Progenitor cell of endocrine pancreas (in vitro differentiated cells): ENCODE data around the gene OR56A5. TPM values are rescaled to one million over a fixed set of nuclear protein-coding genes. Genes with fewer than 3 reads are reported as not detected.

ENCODE experiments used
- DNase-seq: peaks from one replicate; pipeline ENCODE4 v3.0.0; 2021; ENCODE audit warnings: low spot score; ENCODE audit not compliant: unreplicated experiment
- H3K27ac Mint-ChIP-seq: 2 replicates; pipeline ENCODE4 v1.8.0; 2021; ENCODE audit warnings: mild to moderate bottlenecking, moderate library complexity, mixed read lengths
- H3K27me3 Mint-ChIP-seq: 2 replicates; pipeline ENCODE4 v1.8.0; 2021; ENCODE audit warnings: mixed read lengths
- H3K36me3 Mint-ChIP-seq: 2 replicates; pipeline ENCODE4 v1.8.0; 2022; ENCODE audit warnings: mixed read lengths; ENCODE audit not compliant: insufficient read depth
- H3K4me1 Mint-ChIP-seq: 2 replicates; pipeline ENCODE4 v1.8.0; 2021; ENCODE audit warnings: low read depth, mixed read lengths
- H3K4me3 Mint-ChIP-seq: 2 replicates; pipeline ENCODE4 v1.8.0; 2021; ENCODE audit warnings: low read depth, mild to moderate bottlenecking, moderate library complexity, mixed read lengths
- H3K9me3 Mint-ChIP-seq: 2 replicates; pipeline ENCODE4 v1.8.0; 2021; ENCODE audit warnings: low read depth, mixed read lengths
- total RNA-seq: library from RNA; stranded (reverse); gene quantifications from 2 replicates; pipeline ENCODE4 v1.2.1, GENCODE V29; 2021
- TF ChIP-seq, protein P1 (sequence below): fragments of 200-600 bp; sonication (generic); IDR thresholded peaks from one replicate; pipeline ENCODE4 v1.5.0; 2021; ENCODE audit warnings: antibody characterized with exemption, mild to moderate bottlenecking; ENCODE audit not compliant: unreplicated experiment

OR56A5 gene
- total RNA-seq, 1 donor from 2014 or later = not detected

DNA sequence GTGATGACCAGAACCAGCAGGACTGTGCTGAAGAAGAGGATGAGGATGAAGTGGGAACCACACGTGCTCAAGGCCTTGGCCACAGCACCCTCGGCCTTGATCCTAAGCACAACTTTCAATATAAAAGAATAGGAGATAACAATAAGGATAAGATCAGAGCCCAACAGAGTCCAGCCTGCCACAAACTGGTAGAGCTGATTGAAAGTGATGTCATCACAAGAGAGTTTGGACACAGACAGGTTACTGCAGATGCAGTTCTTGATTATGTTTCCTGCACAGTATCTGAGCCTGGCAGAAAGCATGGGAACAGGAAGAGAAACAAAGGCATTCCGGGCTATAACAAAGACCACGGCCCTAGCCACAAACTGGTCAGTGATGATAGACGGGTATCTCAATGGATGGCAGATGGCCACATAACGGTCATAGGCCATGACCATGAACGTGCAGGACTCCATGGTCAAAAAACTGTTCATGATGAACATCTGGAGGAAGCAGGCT is 34.0 kb upstream of the OR56A5 start:
- peaks cover 28% of the 10 kb centered on the region for H3K27me3 Mint-ChIP-seq
- H3K9me3 Mint-ChIP-seq = no peaks in the 10 kb centered on the region
- H3K36me3 Mint-ChIP-seq = no peaks in the 10 kb centered on the region
- no peak for DNase-seq
- H3K27ac Mint-ChIP-seq = no peak overlapping the region
- TF ChIP-seq, protein P1, sequence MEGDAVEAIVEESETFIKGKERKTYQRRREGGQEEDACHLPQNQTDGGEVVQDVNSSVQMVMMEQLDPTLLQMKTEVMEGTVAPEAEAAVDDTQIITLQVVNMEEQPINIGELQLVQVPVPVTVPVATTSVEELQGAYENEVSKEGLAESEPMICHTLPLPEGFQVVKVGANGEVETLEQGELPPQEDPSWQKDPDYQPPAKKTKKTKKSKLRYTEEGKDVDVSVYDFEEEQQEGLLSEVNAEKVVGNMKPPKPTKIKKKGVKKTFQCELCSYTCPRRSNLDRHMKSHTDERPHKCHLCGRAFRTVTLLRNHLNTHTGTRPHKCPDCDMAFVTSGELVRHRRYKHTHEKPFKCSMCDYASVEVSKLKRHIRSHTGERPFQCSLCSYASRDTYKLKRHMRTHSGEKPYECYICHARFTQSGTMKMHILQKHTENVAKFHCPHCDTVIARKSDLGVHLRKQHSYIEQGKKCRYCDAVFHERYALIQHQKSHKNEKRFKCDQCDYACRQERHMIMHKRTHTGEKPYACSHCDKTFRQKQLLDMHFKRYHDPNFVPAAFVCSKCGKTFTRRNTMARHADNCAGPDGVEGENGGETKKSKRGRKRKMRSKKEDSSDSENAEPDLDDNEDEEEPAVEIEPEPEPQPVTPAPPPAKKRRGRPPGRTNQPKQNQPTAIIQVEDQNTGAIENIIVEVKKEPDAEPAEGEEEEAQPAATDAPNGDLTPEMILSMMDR = no peak
- no peaks in the 10 kb centered on the region for H3K4me1 Mint-ChIP-seq
- H3K4me3 Mint-ChIP-seq = no peak overlapping the region

DNA sequence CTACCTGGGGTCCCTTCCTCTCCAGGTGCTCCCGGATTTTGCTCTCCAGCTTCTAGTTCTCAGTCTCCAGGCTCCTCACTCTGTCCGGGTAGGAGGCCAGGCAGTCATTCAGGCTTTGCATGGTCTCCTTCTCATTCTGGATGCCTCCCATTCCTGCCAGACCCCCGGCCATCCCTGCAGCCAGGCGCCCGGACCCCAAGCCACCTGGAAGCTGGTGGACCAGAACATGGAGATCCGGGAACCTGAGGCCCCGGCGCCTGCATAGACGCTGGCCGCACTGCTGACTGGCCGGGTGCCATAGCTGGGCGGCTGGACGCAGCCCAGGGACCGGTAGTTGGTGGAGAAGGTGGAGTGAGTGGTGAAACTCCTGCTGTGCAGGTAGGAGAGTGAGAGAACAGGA is 26.5 kb upstream of the OR56A5 start:
- TF ChIP-seq, protein P1 = no peak
- no peak for DNase-seq
- Mint-ChIP-seq H3K27me3 (peaks cover 15% of the 10 kb centered on the region), H3K4me3 (no peak overlapping the region), H3K9me3 (no peaks in the 10 kb centered on the region), H3K36me3 (no peaks in the 10 kb centered on the region), H3K27ac (no peak overlapping the region), H3K4me1 (no peaks in the 10 kb centered on the region)

DNA sequence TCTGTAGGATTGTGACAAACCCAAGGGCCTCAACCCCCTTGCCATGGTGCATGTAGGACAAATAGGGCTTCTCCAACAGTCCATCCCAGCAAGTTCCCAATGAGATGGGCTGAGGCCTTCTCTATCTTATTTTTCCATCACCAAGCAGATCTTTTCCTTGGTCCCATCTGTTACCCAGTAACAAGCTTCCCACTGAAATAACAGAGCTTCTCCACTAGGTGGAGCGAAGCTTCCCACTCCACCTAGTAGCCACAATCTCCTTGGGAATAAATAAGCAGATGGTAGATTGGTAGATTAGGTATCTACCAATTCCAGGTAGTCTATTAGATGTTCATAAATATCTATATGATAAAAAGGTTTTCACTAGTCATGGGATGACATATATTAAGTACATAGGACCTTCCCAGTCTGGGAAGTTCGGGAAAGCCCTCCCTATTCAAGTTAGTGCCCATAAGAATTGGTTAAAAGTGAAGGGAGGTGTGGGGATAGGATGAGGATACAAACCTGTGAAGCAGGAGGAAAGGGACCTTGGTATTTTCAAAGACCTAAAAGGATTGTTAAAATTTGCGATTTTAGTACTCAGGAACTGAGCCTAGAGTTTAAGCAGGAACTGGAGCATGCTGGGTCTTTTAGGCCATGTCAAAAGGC is 24.4 kb upstream of the OR56A5 start:
- Mint-ChIP-seq H3K27me3 (peaks cover 16% of the 10 kb centered on the region), H3K27ac (no peak overlapping the region), H3K9me3 (peaks cover under 1% of the 10 kb centered on the region), H3K4me1 (peaks cover 3% of the 10 kb centered on the region), H3K4me3 (no peak overlapping the region), H3K36me3 (no peaks in the 10 kb centered on the region)
- TF ChIP-seq, protein P1 = peak; percentile 64
- DNase-seq = no peak

DNA sequence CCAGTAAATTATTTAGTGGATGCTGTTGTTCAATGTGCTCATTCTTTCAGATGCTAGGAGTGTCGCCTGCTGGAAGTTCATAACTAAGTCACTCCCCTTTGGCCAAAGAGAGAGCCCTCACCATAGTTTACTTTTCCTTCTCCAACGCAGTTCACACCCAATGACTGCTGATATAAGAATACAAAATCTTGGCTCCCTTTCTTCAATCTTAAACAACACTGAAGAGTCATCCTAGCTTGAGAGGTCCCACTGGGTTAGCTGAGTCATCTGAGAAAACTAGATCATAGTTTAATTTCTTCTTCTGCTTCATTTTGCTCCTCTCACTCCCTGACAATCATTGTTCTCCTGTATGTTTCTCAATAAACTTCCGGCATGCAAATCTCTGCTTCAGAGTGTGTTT is 23.9 kb upstream of the OR56A5 start:
- peaks cover 3% of the 10 kb centered on the region for H3K9me3 Mint-ChIP-seq
- no peak for DNase-seq

DNA sequence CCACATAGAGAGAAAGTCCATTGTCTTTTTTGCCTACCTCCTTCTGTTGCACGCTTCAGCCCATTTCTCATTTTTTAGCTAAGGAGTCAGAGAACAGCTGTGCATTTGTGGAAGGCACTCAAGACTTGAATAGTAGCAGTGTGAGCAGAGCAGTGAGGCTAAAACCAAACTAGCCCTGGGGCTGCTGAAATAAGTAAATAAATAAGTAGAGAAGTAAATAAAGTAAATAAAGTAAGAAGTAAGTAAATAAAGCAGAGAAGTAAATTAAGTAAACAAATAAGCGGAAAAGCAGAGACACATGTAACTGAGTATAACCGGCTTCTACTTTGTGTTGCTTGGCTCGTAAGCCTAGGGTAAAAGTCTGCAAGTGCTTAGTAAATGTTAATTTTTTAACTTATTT is 20.9 kb upstream of the OR56A5 start:
- no peaks in the 10 kb centered on the region for H3K36me3 Mint-ChIP-seq
- H3K9me3 Mint-ChIP-seq = peaks cover 3% of the 10 kb centered on the region
- no peak overlapping the region for H3K4me3 Mint-ChIP-seq
- H3K27ac Mint-ChIP-seq = no peak overlapping the region
- TF ChIP-seq, protein P1 = no peak
- H3K4me1 Mint-ChIP-seq = peaks cover 3% of the 10 kb centered on the region
- no peak for DNase-seq
- peaks cover 11% of the 10 kb centered on the region for H3K27me3 Mint-ChIP-seq

More for the DNA sequence above, 23.9 kb upstream of the OR56A5 start:
- Mint-ChIP-seq H3K27me3 (peaks cover 16% of the 10 kb centered on the region), H3K27ac (no peak overlapping the region), H3K36me3 (no peaks in the 10 kb centered on the region), H3K4me1 (peaks cover 3% of the 10 kb centered on the region), H3K4me3 (no peak overlapping the region)
- TF ChIP-seq, protein P1 = no peak
